OCI-LY7 (cell line): ENCODE data around the gene ASPHD1.

Experiments used
- CTCF ChIP-seq: fragments of 200-600 bp; sonication (generic); conservative IDR thresholded peaks from 2 replicates; pipeline ENCODE4 v1.5.1; 2014; ENCODE audit warnings: mild to moderate bottlenecking, antibody characterized with exemption, low read length, moderate library complexity, mixed read lengths
- EZH2phosphoT487 ChIP-seq: fragments of 200-600 bp; sonication (generic); IDR thresholded peaks from 2 replicates; pipeline ENCODE4 v1.6.1; 2018; ENCODE audit warnings: low read depth, borderline replicate concordance, mild to moderate bottlenecking, mixed run types, antibody characterized with exemption, low read length, moderate library complexity, mixed read lengths

- TF ChIP-seq CTCF: no peak
- TF ChIP-seq EZH2phosphoT487: no peak
Observed at GRCh38 chr16:29951625-29952365, 51.5 kb downstream of the ASPHD1 start.
